Femur (tissue), 1 donor: ENCODE data around the gene NLE1.
"Not testable (repeated sequence)": the region's sequence is repeated elsewhere in the genome, so short reads cannot be mapped to it uniquely, and the experiment has no call there.

Experiments used
- DNase-seq: peaks from one replicate; pipeline ENCODE4 v3.0.0-alpha.2; 2017

Gene NLE1

DNA sequence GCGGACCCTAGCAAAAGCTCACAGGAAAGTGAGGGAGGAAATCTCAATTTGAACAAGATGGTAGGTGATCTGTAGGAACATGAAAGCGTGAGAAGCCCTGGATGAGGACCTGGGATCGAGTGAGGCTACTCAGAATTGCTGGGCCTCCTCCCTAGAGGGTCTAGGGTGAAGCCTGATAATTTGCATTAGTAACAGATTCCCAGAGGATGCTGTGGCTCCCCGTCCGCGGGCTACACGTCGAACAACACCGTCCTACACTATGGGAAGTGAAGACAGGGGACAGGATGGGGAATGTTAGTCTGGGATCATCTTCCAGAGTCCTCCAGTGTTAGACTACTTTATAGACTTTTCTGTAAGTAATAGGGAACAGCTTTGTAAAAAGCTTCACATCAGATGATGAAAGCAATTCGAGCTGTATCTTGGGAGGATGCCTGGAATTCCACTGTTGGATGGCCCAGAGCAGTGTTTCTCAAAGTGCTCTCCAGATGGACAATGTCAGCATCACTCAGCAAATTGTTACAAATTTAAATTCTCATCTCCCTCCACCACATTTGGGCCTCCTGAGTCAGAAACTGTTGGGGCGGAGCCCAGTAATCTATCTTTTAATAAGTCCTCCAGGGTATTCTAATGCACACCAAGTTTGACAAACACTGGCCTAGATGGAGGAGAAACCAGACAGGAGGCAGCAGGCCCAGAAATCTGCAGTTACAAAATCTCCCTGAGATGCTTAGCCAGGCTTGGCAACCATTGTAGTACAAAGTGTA lies 14.2 kb downstream of the NLE1 start:
- DNase-seq: no peak

GRCh38 chr17:35121315-35121714 lies 20.8 kb downstream of the NLE1 start, which contains the start of gene FNDC8:
Gene FNDC8, plus strand, starts transcription at chr17:35121615. Its CDS starts 79 bp downstream, at chr17:35121694.
- DNase-seq: no peak

DNA sequence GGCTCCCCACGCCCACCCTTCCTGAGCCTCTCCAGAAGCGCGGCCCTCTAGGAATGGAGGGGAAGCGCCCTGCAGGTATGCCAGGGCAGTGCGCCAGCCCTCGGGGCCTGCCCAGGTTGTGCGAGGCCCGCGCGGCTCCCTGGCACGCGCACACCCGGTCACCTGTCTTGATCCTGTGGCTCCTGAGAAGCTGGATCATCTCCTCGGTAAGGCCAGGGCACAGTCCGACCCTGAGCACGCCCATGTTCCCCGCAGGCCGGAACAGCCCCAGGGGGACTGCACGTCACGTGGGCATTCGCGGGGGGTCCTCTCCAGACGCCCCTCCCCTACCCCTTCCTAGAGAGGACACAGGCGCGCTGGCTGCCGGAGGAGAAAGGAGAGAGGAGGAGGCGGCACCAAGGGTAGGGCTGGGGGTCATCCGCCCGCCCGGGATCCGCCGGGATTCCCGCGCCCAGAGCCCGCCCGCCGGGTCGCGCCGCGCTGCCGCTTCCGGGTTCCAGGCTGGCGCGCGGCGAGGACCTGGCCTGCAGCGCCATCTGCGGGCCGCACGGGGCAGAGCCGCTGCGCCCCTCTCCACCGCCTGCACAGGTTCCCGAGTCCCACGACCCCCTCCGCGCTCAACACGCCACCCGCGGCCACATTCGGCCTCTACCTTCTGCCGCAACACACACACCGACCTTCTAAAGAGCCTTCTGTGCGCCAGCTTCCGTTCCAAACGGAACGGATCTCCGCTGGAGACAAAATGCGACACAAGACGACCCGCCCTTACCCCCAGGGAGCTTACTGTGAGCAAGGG lies 22.5 kb downstream of the NLE1 start, which contains the start of gene RAD51D:
Gene RAD51D (minus strand): TSS at position 491 of the 796 bp plus-strand sequence. CDS start 247 bp downstream, at position 244.
- peak; percentile 82 for DNase-seq

GRCh38 chr17:35117984-35118383 lies 24.1 kb downstream of the NLE1 start:
- DNase-seq: no peak

DNA sequence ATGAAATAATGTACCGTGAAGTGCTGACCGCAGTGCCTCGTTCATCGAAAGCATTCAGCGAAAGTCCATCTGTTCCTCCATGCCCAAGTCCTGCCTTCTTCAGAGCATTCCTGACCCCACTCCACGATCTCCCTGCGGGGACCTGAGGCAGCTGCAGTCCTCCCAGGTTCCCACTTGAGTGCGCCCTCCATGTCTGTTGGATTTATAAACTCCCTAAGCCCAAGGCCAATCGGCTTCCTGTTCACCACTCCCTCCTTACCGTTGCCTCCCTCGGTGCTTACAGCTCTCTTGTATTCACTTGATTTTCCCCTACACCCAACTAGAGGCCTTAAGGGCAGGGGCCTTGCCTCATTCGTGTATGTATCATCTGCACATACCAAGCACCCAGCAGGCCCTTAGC lies 25.3 kb downstream of the NLE1 start:
- no peak for DNase-seq

DNA sequence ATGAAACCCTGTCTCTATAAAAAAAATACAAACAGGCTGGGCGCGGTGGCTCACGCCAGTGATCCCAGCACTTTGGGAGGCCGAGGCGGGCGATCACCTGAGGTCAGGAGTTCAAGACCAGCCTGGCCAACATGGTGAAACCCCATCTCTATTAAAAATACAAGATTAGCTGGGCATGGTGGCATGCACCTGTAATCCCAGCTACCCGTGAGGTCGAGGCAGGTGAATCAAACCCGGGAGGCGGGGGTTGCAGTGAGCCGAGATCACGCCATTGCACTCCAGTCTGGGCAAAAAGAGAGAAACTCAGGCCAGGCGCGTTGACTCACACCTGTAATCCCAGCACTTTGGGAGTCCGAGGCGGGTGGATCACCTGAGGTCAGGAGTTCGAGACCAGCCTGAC lies 31.3 kb downstream of the NLE1 start:
- DNase-seq: not testable (repeated sequence)

- no peak for DNase-seq
These were observed 37.2 kb downstream of the NLE1 start for GRCh38 chr17:35104844-35105450.

GRCh38 chr17:35103271-35103670 lies 38.8 kb downstream of the NLE1 start:
- DNase-seq: no peak

DNA sequence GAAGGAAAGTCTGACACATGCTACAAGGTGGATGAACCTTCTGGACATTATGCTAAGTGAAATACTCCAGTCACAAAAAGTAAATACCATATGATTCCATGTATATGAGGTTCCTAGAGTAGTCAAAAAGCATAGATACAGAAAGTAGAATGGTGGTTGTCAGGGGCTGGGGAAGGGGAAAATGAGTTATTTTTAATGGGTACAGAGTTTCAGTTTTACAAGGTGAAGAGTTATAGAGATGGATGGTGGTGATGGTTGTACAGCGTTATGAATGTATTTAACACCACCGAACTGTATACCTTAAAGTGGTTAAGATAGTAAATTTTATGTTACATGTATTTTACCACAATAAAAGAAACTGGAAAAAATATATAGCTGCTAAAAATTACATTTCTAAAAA lies 40.4 kb downstream of the NLE1 start:
- DNase-seq: no peak

DNA sequence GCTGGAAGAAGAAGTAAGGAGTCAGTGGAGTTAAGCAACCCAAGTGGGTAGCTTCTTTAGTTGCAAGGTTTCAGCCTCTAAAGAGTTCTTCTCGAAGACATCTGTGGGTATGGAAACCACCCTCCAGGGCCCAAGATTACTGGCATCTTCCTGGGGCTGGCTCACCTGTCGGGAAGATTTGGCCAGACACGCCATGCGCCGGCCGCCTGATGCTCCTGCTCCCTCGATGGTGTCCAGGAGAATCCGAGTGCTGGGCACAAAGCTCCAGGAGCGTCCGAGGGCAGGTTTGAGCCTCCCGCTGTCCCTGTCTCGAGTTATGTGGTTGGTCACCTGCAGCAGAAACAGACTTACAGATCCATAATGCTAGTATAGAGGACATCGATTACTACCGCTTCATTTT lies 41.1 kb downstream of the NLE1 start:
- no peak for DNase-seq

- DNase-seq: no peak
These were observed 42.2 kb downstream of the NLE1 start for GRCh38 chr17:35099908-35100307.

- no peak for DNase-seq
These were observed 44.3 kb downstream of the NLE1 start for GRCh38 chr17:35097776-35098175.

GRCh38 chr17:35095741-35096140 lies 46.4 kb downstream of the NLE1 start:
- DNase-seq: no peak

DNA sequence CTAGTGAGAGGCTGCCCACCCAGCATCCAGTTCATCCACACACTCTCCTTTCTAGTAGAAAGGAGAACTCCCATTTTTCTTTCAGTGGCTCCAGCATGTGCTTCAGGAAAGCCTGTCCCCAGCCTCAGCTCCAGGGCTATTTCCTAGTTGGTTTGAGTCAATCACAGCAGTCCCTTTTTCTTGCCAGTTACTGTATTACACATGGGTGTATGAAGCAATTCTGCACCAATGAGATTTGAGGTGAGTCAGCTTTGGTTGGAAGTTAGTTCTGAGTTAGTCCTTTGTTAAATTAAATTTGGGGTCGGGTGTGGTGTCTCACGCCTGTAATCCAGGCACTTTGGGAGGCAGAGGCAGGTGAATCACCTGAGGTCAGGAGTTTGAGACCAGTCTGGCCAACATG lies 47.2 kb downstream of the NLE1 start:
- DNase-seq: no peak

GRCh38 chr17:35090707-35091106 lies 51.4 kb downstream of the NLE1 start:
- not testable (repeated sequence) for DNase-seq

GRCh38 chr17:35089586-35090296 lies 52.4 kb downstream of the NLE1 start:
- DNase-seq: peak; percentile 27

DNA sequence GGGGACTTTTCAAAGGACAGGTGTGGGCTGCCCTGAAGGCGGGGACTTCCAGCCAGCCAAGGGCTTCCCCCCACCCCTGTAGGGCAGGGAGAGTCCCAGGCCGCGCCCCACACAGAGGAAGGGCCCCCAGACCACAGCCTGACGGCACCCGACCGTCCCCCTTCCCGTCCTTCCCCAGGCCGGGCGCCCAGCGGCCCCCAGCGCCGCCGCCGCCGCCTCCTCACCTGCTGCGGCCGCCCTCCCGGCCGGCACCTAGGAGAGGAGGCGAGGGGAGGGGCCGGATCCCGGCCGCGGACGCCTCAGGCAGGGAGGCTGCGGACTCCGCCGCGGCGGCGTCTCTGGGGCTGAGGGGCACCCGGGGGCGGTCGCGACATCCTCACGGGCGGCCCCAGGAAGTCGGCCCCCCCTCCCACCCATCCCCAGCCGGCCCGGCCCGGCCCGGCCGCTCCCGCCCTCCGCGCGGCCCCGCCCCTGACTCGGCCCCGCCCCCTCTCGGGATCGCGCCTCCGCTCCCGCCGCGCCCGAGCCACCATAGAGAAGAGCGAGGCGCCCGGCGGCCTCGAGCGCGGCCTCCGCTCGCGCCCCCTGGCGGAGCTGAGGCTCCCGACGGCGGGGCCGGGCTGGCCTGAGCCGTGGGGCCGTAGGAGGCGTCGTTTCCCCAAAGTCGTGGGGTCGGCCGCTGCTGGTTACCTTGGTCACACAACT lies 53.1 kb downstream of the NLE1 start:
- DNase-seq: peak; percentile 92

GRCh38 chr17:35088356-35088880 lies 53.7 kb downstream of the NLE1 start:
- DNase-seq: peak; percentile 83

- peak; percentile 64 for DNase-seq
These were observed 54.3 kb downstream of the NLE1 start for GRCh38 chr17:35087731-35088355.

DNA sequence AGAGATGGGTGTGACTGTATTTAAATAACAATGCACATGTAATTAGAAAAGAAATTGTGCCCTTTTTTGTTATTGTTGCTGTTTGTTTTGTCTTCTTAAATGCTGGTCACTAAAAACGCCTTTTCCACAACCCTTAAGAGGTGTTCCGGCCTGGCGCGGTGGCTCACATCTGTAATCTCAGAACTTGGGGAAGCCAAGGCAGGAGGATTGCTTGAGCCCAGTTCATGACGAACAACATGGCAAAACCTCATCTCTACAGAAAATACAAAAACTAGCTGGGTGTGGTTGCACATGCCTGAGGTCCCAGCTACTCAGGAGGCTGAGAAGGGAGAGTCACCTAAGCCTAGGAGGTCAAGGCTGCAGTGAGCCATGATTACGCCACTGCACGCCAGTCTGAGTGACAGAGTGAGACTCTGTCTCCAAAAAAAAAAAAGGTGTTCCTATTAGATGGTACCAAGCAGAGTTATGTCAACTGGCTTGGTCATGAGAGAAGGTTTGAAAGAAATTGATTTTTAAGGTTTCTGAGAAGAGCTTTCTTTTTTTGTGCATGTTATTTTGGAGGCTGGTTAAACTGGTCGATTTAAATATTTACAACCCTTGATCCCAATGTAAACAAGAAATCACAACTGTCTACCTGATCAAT lies 55.1 kb downstream of the NLE1 start:
- no peak for DNase-seq

GRCh38 chr17:35086164-35086563 lies 55.9 kb downstream of the NLE1 start:
- DNase-seq: no peak
